GM19468 (cell line): ENCODE measurements around the gene KCNIP2.
"Not testable (repeated sequence)": the region's sequence is repeated elsewhere in the genome, so short reads cannot be mapped to it uniquely, and the experiment has no call there.

Experiments
- ATAC-seq: cut with Tn5 transposase; IDR thresholded peaks from one replicate; pipeline ENCODE4 v1.9.1; 2021; ENCODE audit warnings: mild to moderate bottlenecking, moderate library complexity, moderate number of reproducible peaks; ENCODE audit not compliant: unreplicated experiment; ENCODE audit errors: extremely low read depth

Gene KCNIP2

GRCh38 chr10:101789231-101789630, 54.4 kb downstream of the KCNIP2 start:
- not testable (repeated sequence) for ATAC-seq

DNA sequence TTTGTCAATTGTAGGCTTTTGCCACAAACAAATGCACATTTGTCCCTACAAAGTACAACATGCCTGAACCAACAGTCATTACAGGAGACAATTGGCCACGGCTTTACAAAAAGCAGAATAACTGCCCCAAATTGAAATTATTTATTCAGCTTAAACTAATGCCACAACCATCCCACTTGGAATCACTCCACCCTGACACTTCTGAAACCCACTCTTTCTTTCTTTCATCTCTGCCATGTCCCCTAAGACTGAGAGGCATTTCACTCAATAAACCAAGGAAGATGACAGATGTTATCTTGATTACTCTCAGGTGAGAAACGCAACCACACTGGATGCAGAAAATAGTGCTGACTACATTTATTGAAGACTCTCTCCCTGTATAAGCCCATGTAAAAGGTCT, 57.8 kb downstream of the KCNIP2 start:
- ATAC-seq: no peak

- ATAC-seq: no peak
Measured at GRCh38 chr10:101784558-101784957, 59.0 kb downstream of the KCNIP2 start.

GRCh38 chr10:101783736-101784118, 59.9 kb downstream of the KCNIP2 start:
- ATAC-seq: no peak

GRCh38 chr10:101782811-101783735, 60.5 kb downstream of the KCNIP2 start, which contains the start of gene NPM3:
NPM3 (minus strand) TSS chr10:101783446; CDS start chr10:101783390, 56 bp downstream.
- no peak for ATAC-seq

DNA sequence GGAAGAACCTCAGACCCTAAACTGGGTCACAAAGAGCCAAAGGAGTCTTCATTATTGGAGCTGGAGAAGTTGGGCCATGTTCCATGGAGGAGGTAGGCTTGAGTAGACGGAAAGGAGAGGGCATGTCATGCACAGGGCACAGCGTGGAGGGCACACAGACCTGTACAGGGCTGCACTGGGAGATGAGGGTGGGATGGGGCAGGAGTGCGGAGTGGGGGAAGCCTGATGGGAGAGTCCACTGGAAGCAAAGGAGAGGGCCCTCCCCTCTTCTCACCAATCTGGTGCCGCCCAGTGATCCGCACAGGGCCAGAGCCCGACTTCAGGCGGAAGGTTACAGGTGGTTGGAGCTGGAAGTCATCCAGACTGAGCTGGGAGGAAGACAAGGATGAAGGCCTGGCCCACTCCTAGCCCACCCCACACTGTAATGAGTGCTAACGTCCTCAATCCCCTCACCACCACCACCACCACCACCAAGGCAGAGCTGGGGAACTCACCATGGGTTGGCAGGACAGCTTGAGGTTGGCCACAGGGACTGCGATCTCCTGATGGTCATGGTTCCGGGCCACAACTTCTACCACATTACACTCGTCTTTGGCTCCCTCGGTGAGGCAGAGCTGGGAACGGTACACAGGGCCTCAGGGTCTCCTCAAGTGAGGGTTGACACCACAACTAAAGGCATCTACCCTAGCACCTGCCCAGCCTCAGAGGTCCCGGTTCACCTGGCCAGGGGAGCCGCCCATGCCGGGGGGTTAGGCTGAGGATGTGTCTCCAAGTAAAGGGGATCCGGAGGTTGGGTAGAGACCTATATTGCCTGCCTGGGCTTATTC, 61.4 kb downstream of the KCNIP2 start:
- ATAC-seq: no peak

- no peak for ATAC-seq
Measured at GRCh38 chr10:101781655-101781983, 62.0 kb downstream of the KCNIP2 start.

GRCh38 chr10:101780818-101781654, 62.6 kb downstream of the KCNIP2 start:
- ATAC-seq: no peak

DNA sequence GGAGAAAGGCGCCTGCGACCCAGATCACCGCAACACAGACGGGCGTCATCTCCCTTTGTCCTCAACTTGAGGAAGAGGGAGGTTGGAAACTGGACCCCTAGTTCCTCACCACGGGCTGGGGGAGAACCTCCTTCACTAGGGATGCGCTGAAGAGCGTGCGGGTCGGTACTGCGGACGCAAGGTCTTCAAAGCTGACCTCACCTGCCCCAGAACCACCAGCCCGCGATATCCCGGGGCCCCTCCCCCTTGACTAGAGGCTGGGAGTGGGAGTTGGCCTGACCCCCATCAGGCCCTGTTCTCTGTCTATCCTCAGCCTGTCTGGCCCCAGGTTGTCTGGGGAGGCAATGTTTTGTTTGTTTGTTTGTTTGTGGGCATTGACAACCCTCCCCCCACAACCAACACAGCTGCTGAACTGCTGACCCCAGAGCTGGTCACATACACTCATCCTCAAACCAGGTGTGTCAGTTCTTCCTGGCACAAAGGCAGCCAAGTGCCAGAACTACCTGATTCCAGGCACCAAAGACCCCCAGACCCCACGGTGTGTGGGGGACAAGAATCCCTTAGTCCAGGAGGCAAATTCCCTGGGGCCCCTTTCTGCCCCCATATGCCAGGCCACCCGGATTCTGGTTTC, 63.3 kb downstream of the KCNIP2 start:
- ATAC-seq: no peak

DNA sequence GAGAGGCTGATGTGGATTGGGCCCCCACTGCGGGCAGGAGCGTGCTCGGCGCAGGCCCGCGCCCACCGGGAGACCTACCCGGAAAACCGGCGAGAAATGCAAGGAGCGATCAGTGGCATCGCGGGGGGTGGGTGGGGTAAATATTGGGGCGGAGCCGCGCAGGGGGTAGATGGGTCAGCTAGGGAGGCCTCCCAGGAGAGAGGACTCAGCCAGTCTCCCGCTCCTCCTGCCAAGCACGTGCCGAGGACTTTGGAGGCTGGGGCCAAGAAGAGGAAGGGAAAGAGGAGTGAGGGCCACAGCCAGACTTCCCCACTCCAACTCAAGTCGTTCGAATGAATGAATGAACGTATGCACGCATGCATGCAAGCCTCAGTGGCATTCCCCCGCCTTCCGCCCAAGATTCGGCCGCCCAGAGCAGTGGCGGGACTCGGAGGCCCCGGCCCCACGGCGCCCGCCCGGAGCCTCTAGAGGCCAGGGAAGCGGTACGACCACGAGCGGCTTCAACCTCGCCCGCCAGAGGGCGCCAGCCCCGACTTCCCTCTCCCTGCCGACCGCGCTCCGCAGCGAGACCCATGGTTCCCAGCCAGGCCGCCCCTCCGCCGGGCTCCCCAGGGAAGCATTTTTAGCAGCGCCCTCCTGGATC, 63.9 kb downstream of the KCNIP2 start:
- no peak for ATAC-seq

DNA sequence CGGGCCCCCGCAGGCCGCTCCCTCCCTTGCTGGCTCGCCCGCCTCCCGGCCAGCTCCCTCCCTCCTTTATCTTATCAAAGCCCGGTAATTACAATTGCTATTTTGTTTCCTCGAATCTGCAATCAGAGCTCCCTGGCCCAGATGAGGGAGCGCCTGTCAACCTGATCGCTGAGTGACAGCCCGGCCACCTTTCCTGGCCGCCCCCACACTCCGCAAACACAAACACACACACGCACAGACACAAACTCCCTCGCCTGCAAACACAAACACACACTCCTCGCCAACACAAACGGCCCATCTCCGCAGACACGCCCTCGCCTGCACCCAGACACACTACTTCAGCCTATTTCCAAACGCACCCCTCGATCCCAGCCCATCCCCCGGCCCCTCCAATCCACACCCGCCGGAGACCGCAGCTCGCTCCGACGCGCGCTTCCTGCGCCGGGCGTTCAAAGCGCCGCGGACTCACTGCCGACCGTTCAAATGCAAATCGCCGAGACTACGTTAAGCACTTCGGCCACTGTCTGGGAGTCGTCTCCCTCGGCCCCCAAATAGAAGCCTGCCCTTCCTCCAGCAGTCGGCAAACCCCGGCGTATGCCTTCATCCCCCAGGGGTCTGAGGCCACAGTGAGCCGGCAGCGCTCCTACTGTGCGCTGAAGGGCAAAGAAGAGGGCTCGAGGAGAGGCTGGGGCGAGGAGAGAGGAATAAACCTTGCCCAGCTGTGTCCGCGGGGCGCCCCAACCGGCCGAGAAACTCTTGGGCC, 64.6 kb downstream of the KCNIP2 start:
- no peak for ATAC-seq

DNA sequence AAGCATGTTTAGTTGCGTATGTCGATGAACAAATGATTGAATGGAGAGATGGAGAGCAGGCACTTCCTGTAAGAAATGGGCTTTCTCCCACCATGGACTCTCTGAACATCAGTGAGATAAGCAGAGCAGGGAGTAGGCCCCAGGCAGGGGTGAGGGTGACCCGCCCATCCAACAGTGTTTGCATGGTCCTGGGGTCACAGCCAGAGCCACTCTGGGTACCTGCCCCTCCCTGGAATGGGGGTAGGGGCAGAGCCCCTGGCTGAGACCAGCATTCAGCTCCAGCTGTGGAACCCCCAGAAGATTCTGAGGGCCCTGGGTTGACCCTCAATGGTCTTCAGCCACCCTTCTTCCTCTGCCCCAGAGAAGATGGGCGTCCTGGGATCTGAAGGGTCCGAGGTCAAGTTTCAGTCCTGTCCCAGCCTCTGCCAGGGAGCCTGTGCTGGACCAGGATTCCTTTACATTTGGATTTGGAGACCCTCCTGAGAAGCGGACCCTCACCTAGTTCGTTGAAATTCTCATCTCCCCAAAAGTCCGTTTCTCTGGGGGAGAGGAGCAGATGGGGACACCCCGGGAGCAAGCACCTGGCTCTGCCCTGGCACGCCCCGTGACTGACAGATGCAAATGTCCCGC, 65.3 kb downstream of the KCNIP2 start:
- no peak for ATAC-seq

DNA sequence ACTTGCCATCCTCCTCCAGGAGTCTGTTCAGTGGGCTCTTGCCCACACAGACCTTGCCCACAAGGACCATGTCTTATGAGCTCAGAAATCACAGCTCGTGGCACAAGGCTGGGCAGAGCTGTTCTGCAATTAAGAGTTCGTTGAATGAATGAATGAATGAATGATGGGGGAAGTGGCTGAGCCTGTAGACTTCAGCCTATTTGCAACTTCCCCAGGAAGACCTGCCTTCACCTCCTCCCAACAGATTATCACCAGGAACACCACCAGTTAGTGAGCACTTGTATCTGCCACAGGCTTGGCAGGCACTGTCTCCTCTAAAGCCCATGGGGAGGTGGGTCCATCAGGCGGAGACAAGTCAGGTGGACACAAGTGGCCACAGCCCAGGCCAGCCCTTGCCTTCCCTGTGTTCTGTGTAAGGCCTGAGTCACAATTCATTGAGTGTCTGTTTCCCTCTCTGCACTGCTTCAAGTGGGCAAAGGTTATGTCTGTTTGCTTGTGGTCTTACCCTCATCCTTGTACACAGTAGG, 65.9 kb downstream of the KCNIP2 start:
- ATAC-seq: no peak

- no peak for ATAC-seq
Measured at GRCh38 chr10:101776161-101776817, 67.3 kb downstream of the KCNIP2 start.
